ENCODE measurements around the gene FAM234B.

The FAM234B gene

GRCh38 chr12:13024531-13024916 lies 19.7 kb upstream of the FAM234B start:
- no peak overlapping the region for H3K4me2 ChIP-seq (ENCODE audit: low read length)

DNA sequence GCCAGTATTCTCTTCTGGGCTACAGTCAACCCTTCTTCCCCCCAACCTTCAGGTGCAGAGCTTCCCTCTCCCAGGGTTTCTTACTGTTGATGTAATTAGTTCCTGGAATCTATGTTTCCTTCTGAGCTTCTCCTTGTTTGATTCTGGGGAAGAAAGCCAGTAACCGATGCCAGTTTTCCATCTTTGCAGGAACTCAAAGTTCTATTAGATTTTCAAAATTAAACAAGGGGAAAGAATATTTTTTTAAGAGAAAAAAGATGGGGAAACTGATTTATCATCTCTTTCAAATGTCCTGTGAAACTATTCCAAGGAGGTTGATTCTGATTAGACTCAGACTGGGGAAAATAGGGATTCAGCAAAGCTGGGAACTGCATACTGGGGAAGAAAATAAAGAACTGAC lies 17.9 kb upstream of the FAM234B start:
- H3K27me3 ChIP-seq (ENCODE audit: low read depth, low read length), result peaks cover 63% of the 10 kb centered on the region
- no peak overlapping the region for H3K9ac ChIP-seq (ENCODE audit: low read length)
- no peaks in the 10 kb centered on the region for H3K4me1 ChIP-seq (ENCODE audit: low read length)
- H4K20me1 ChIP-seq (ENCODE audit: insufficient read depth, low read length), result no peaks in the 10 kb centered on the region
- H3K79me2 ChIP-seq (ENCODE audit: low read length), result no peaks in the 10 kb centered on the region
- no peaks in the 10 kb centered on the region for H3K36me3 ChIP-seq (replicated peaks; ENCODE audit: low read depth, low read length)
- H2AFZ ChIP-seq (ENCODE audit: low read depth, low read length), result no peak overlapping the region
- no peak overlapping the region for H3K27ac ChIP-seq (ENCODE audit: low read length)
- no peak overlapping the region for H3K4me3 ChIP-seq (ENCODE audit: low read length)
- no peak overlapping the region for H3K4me2 ChIP-seq (ENCODE audit: low read length)
- no peak for TF ChIP-seq EZH2phosphoT487 (IDR thresholded peaks at IDR 0.05; ENCODE audit: low read depth)
- no peak for TF ChIP-seq CTCF (IDR thresholded peaks at IDR 0.05; ENCODE audit: low read depth, low read length)
- no peaks in the 10 kb centered on the region for H3K9me3 ChIP-seq (ENCODE audit: insufficient read depth, low read length)

More at GRCh38 chr12:13024531-13024916, 19.7 kb upstream of the FAM234B start:
- Histone ChIP-seq H3K36me3 (replicated peaks; ENCODE audit: low read depth, low read length) (no peaks in the 10 kb centered on the region), H3K4me1 (ENCODE audit: low read length) (no peaks in the 10 kb centered on the region), H3K27ac (ENCODE audit: low read length) (no peak overlapping the region), H3K9me3 (ENCODE audit: insufficient read depth, low read length) (no peaks in the 10 kb centered on the region), H3K79me2 (ENCODE audit: low read length) (no peaks in the 10 kb centered on the region), H3K27me3 (ENCODE audit: low read depth, low read length) (peaks cover 50% of the 10 kb centered on the region), H4K20me1 (ENCODE audit: insufficient read depth, low read length) (no peaks in the 10 kb centered on the region), H3K9ac (ENCODE audit: low read length) (no peak overlapping the region), H2AFZ (ENCODE audit: low read depth, low read length) (no peak overlapping the region), H3K4me3 (ENCODE audit: low read length) (no peak overlapping the region)
- TF ChIP-seq CTCF (IDR thresholded peaks at IDR 0.05; ENCODE audit: low read depth, low read length), result no peak
- TF ChIP-seq EZH2phosphoT487 (IDR thresholded peaks at IDR 0.05; ENCODE audit: low read depth), result no peak

GRCh38 chr12:13027032-13027431 lies 17.1 kb upstream of the FAM234B start:
- peaks cover 66% of the 10 kb centered on the region for H3K27me3 ChIP-seq (ENCODE audit: low read depth, low read length)
- no peak for TF ChIP-seq EZH2phosphoT487 (IDR thresholded peaks at IDR 0.05; ENCODE audit: low read depth)
- TF ChIP-seq CTCF (IDR thresholded peaks at IDR 0.05; ENCODE audit: low read depth, low read length), result no peak
- H3K9ac ChIP-seq (ENCODE audit: low read length), result no peak overlapping the region
- H3K27ac ChIP-seq (ENCODE audit: low read length), result no peak overlapping the region
- no peaks in the 10 kb centered on the region for H3K4me1 ChIP-seq (ENCODE audit: low read length)
- no peaks in the 10 kb centered on the region for H3K79me2 ChIP-seq (ENCODE audit: low read length)
- H3K4me2 ChIP-seq (ENCODE audit: low read length), result no peak overlapping the region
- no peaks in the 10 kb centered on the region for H3K9me3 ChIP-seq (ENCODE audit: insufficient read depth, low read length)
- H3K4me3 ChIP-seq (ENCODE audit: low read length), result no peak overlapping the region
- no peaks in the 10 kb centered on the region for H3K36me3 ChIP-seq (replicated peaks; ENCODE audit: low read depth, low read length)
- no peaks in the 10 kb centered on the region for H4K20me1 ChIP-seq (ENCODE audit: insufficient read depth, low read length)
- no peak overlapping the region for H2AFZ ChIP-seq (ENCODE audit: low read depth, low read length)

GRCh38 chr12:13027508-13027907 lies 16.7 kb upstream of the FAM234B start:
- TF ChIP-seq EZH2phosphoT487 (IDR thresholded peaks at IDR 0.05; ENCODE audit: low read depth) (no peak), CTCF (IDR thresholded peaks at IDR 0.05; ENCODE audit: low read depth, low read length) (no peak)
- H3K27ac ChIP-seq (ENCODE audit: low read length), result no peak overlapping the region

More at GRCh38 chr12:13027508-13027907, 16.7 kb upstream of the FAM234B start:
- Histone ChIP-seq H3K9me3 (ENCODE audit: insufficient read depth, low read length) (no peaks in the 10 kb centered on the region), H3K4me2 (ENCODE audit: low read length) (no peak overlapping the region), H4K20me1 (ENCODE audit: insufficient read depth, low read length) (no peaks in the 10 kb centered on the region), H3K4me3 (ENCODE audit: low read length) (no peak overlapping the region), H3K4me1 (ENCODE audit: low read length) (no peaks in the 10 kb centered on the region), H3K36me3 (replicated peaks; ENCODE audit: low read depth, low read length) (no peaks in the 10 kb centered on the region), H3K79me2 (ENCODE audit: low read length) (no peaks in the 10 kb centered on the region), H3K27me3 (ENCODE audit: low read depth, low read length) (peaks cover 65% of the 10 kb centered on the region), H2AFZ (ENCODE audit: low read depth, low read length) (no peak overlapping the region), H3K9ac (ENCODE audit: low read length) (no peak overlapping the region)

Data from OCI-LY3 (cell line).